Measurements from ENCODE around the gene LCN15.

LCN15 gene

GRCh38 chr9:136754059-136754572, 10.2 kb downstream of the LCN15 start:
- no peak for DNase-seq

- no peak for DNase-seq
Observed at GRCh38 chr9:136753371-136754058, 10.8 kb downstream of the LCN15 start.

- DNase-seq, result no peak
Observed at GRCh38 chr9:136751814-136752213, 12.5 kb downstream of the LCN15 start.

GRCh38 chr9:136751244-136751643, 13.1 kb downstream of the LCN15 start:
- no peak for DNase-seq

- no peak for DNase-seq
Observed at GRCh38 chr9:136750526-136750925, 13.8 kb downstream of the LCN15 start.

GRCh38 chr9:136748666-136749611, 15.4 kb downstream of the LCN15 start:
- no peak for DNase-seq

GRCh38 chr9:136748201-136748600, 16.1 kb downstream of the LCN15 start, which contains the start of gene LCN6:
LCN6 (minus strand) TSS chr9:136748525; CDS start chr9:136748483, 42 bp downstream.
- no peak for DNase-seq

GRCh38 chr9:136747161-136748060, 16.9 kb downstream of the LCN15 start:
- DNase-seq, result no peak

- no peak for DNase-seq
Observed at GRCh38 chr9:136746621-136747020, 17.7 kb downstream of the LCN15 start.

GRCh38 chr9:136746155-136746490, 18.2 kb downstream of the LCN15 start:
- DNase-seq, result no peak

- no peak for DNase-seq
Observed at GRCh38 chr9:136745389-136746154, 18.7 kb downstream of the LCN15 start.

GRCh38 chr9:136744773-136745172, 19.5 kb downstream of the LCN15 start:
- no peak for DNase-seq

- DNase-seq, result no peak
Observed at GRCh38 chr9:136743639-136744211, 20.6 kb downstream of the LCN15 start.

GRCh38 chr9:136742591-136743391, 21.5 kb downstream of the LCN15 start, which contains the start of gene LCN10:
LCN10 (minus strand) TSS chr9:136742940; CDS start chr9:136742903, 37 bp downstream.
- no peak for DNase-seq

GRCh38 chr9:136741883-136742571, 22.3 kb downstream of the LCN15 start:
- no peak for DNase-seq

- no peak for DNase-seq
Observed at GRCh38 chr9:136740971-136741882, 23.1 kb downstream of the LCN15 start.

- DNase-seq, result no peak
Observed at GRCh38 chr9:136740491-136740890, 23.8 kb downstream of the LCN15 start.

GRCh38 chr9:136740069-136740468, 24.2 kb downstream of the LCN15 start:
- DNase-seq, result no peak

- no peak for DNase-seq
Observed at GRCh38 chr9:136739509-136739908, 24.8 kb downstream of the LCN15 start.
